Measurements from ENCODE around the gene EIF5.

GRCh38 chr14:103328941-103329340, 5.1 kb upstream of the EIF5 start:
- TF ChIP-seq CTCF (IDR thresholded peaks at IDR 0.05), result no peak
- no peak for TF ChIP-seq POLR2A (IDR thresholded peaks at IDR 0.05)

Data from right lobe of liver (tissue), 4 donors.